Adipose tissue (tissue), 3 donors: ENCODE measurements around the gene HPCAL4. TPM values are rescaled to one million over a fixed set of nuclear protein-coding genes. Genes with fewer than 3 reads are reported as not detected.

ENCODE experiments used
- H3K27ac ChIP-seq: one replicate; pipeline ENCODE4 v1.5.1; 2013; ENCODE audit warnings: low read depth, low read length
- WGBS, 3 donors: extraction: QIAGEN DNeasy Blood & Tissue Kit; methylation state at CpG; one replicate each; pipeline ENCODE4 v1.1.7; 2013; 5-methylcytosine and 5-hydroxymethylcytosine counted together
- polyA plus RNA-seq, 3 donors: library from polyadenylated mRNA; stranded (reverse); fragments of 200-250 nt; gene quantifications; one replicate each; pipeline ENCODE4 v1.2.3, GENCODE V29; 2013
- donor health status: healthy with polysubstance abuse.
- donor health status: Bipolar disorder and iron deficiency.
- donor health status: healthy.

Gene HPCAL4
- polyA plus RNA-seq, 3 donors = 0.04 to 1.8 TPM; not detected in 1

DNA sequence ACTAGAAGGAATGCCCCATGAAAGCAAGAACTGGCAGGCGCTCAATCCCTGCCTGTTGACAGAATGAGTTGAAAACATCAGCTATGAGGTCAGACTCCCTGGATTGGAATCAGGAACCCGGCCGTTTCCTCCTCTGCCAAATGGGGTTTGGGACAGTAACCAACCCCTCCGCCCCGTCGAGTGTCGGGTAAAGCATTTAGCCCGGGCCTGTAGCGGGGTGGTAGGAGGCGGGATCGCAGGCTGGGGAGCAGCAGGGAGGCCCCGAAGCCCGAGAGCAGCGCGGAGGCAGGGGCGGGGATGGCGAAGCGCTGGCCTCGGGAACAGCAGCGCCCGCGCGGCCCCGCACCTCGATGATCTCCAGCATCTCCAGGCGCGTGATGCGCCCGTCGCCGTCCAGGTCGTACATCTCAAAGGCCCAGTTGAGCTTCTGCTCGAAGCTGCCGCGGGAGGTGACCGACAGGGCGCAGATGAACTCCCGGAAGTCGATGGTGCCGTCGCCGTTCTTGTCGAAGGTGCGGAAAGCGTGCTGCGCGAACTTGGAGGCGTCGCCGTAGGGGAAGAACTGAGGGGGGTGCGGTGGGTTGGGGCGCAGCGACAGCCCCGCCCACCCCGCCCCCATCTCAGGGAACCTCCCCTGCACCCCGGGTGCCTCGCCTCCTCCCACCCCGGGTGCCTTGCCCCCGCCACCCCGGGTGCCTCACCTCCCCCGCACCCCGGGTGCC lies 7.5 kb downstream of the HPCAL4 start:
- no peak overlapping the region for H3K27ac ChIP-seq
- WGBS, 3 donors = 19 to 24% (median 20%) methylated on average over 49 to 62 of the region's 62 CpGs

DNA sequence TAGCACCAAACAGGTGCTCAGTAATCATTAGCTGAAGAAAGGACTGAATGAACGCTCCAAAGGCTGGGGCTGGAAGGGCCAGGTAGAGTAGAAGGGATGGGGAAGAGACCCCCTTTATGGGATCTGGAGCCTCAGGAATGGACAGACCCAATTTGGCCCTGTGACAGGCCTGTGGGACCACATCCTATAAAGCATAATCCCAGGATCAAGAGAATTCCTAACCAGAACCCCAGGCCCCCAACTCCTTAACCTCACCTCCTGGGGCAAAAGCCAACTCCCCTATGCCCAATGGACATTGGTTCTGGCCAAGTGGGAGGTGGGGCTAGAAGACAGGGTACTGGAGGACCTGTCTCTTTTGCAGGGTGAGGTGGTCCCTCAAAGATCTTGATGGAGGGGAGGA lies 9.2 kb downstream of the HPCAL4 start:
- H3K27ac ChIP-seq = no peak overlapping the region
- 70 to 95% (median 85%) methylated on average over 1 of the region's 1 CpG for WGBS, 3 donors

DNA sequence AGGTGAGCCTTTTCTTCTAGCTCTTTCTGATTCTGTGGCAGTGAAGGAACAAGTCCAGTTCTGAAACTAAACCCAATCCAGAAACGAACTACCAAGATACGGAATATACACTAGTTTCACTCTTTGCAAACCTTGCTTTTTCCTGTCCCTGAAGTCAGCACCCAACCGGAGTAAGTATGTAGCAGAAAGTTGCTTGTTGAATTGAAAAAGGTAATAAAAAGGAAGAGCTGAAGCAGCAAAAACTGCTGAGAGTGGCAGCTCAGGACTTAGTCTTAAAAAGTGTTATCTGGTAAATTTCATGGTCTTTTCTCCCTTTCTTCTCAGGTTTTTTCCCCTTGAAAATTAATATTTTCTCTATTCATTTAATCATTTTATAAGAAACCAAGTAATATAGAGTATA lies 9.9 kb downstream of the HPCAL4 start:
- 75 to 85% (median 76%) methylated on average over 3 of the region's 3 CpGs for WGBS, 3 donors
- H3K27ac ChIP-seq = no peak overlapping the region

DNA sequence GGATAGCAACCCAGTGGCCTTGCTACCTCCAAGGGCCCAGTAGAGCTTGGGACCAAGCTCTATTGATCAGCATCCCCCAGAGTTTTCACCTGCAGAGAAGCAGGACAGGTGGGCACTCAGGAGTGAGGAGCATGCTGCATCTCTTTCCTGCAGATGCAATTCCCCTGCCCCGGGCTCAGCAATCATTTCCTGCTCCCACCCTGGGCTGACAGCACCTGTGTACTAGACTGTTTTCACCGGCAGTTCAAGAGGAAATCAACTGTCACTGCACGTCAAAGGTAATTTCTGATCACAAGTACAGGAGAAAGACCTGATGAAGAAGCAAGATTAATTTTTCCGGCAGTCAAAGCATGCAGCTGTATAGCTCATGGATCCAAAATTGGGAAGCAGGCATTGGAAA lies 10.5 kb downstream of the HPCAL4 start:
- WGBS, 3 donors = 53 to 70% (median 68%) methylated on average over 4 of the region's 4 CpGs
- H3K27ac ChIP-seq = no peak overlapping the region

DNA sequence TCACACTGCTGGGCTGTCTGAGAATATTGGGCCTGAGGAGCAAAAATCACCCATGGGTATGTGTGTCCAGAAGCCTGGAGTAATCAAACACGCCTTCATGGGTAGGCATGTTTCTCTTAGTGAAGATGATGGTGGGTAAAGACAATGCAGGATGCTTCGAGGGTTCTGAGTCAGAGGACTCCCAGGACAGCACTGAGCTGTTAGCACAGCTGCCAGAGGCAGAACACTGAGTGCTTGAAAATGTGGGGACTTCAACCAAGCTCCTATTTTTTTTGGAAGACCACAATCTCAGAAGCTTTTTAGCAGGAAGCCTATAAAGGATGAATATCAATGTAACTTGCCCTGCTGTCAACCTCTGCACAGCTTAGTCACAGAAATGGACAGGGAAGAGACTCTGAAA lies 11.4 kb downstream of the HPCAL4 start:
- H3K27ac ChIP-seq = no peak overlapping the region
- 58 to 78% (median 77%) methylated on average over 2 of the region's 2 CpGs for WGBS, 3 donors

DNA sequence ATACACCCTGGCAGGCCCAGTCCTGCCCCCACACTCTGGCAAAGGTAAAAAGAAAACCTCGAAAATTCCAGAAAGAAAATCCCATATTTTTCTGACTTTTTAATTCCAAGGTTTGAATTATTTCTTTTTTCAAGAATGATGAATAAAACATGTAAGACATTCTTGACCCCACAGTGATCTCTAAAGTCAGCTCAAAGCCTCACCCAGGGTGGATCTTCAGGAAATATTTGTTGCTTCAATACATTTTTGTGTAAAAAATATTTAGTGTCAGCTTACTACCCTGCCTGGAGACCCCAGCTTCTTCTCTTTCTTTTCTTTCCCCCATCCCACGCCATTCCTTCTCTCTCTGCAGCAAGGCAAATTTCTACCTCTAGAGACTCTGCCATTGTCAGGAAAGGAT lies 12.3 kb downstream of the HPCAL4 start:
- H3K27ac ChIP-seq = no peak overlapping the region
- WGBS, 3 donors = 70 to 80% (median 73%) methylated on average over 2 of the region's 2 CpGs

DNA sequence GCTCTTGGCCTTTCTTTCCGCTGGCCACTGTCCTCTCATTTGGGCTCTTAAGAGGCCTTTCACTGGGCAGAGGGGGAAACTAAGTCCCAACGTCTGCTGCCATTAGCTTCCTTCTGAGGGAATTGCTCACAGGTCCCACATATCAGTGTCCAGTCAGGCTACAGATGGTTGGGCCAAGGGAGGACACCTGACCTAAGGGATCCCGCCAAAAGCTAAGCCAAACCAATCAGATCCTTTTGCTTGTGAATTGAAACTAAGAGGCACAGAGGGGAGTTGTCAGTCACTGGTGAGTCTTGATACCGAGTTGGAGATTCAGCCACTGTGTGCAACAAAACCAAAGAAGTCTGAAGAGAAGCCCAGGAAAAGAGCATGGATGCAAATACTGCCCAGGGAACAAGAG lies 13.6 kb downstream of the HPCAL4 start:
- WGBS, 3 donors = 81 to 90% (median 86%) methylated on average over 4 of the region's 4 CpGs
- H3K27ac ChIP-seq = no peak overlapping the region

DNA sequence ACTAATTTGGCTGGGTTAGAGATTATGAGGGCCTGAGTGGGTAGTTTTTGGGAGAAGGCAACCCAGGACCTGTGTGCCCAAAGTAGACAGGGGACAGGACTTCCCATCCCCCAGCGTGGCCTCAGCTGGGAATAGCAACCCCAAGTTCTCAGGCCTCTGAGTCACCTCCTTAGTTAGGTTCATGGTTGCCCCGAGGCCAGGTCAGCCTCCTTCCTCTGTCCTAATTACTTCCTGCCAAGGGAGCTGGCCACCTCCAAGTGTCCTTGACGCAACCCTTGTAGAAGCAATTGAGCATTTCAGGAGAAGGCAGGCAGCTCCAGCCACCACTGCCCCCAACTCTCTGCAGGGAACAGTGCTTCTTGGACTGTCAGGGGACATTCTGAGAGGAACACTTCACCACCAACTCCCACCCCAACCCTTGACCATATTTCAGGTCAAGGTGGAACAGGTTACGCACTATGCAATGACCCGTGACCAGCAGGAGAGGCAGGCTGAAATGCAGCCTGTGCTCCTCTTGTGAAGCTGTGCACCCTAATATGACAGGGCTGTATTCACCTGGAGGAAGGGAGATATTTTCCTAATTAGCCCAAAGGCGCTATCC lies 14.2 kb downstream of the HPCAL4 start:
- WGBS, 3 donors = 76 to 91% (median 80%) methylated on average over 6 of the region's 6 CpGs
- no peak overlapping the region for H3K27ac ChIP-seq

DNA sequence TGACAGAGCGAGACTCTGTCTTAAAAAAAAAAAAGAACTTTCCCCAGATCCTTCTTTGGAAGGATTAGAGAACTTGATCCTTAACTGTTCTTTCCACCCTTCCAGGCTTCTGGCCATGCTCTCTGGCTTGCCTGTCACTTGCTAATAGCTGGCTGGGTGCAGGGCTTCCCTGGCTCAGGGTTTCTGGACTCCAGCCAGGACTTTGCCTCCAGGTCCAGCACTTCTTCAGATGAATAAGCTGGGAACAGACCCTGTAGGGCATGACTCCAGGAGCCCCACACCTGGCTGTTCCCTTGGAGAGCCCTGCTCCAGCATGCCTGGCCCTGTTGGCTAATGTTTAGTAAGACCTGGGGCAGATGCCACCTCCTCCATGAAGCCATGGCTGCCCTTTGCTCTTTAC lies 16.0 kb downstream of the HPCAL4 start:
- H3K27ac ChIP-seq = no peak overlapping the region
- WGBS, 3 donors = 83 to 100% (median 100%) methylated on average over 1 of the region's 1 CpG

DNA sequence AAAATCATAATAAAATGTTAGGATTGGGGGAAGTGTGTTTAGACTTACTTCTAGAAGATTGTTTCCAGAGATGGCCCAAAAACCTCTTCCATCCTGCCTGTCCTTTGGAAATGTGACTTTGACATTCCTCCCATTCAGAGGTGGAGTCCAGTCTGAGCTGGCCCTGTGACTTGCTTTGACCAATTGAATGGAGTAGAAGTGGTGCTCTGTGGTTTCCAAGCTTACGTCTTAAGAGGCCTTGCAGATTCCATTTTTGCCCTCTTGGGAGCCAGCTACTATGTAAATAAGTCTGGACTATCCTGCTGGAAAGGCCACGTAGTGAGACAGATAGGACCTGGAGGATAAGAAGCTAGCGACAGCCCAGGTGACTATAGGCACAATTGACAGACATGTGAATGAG lies 18.0 kb downstream of the HPCAL4 start:
- 80 to 88% (median 86%) methylated on average over 3 of the region's 3 CpGs for WGBS, 3 donors
- no peak overlapping the region for H3K27ac ChIP-seq

DNA sequence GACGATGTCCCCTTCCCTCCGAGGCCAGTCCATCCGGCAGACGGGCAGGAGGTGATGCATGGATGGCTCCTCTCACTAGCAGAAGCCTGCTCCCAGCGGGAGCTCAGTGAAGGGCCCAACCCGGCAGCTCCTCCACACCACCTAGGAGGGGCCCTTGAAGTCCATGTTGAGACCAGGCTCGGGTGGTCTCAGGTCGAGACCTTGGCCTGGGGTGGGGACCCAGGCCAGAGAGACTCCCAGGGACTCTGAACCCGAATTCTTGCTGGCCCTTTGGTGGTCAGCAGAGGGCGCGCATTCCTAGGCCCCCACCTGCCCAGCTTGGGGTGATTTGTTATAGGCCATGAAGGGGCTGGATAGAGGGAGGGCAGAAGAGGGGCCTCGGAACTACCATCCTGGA lies 18.7 kb downstream of the HPCAL4 start:
- 17 to 33% (median 31%) methylated on average over 12 of the region's 12 CpGs for WGBS, 3 donors
- no peak overlapping the region for H3K27ac ChIP-seq

DNA sequence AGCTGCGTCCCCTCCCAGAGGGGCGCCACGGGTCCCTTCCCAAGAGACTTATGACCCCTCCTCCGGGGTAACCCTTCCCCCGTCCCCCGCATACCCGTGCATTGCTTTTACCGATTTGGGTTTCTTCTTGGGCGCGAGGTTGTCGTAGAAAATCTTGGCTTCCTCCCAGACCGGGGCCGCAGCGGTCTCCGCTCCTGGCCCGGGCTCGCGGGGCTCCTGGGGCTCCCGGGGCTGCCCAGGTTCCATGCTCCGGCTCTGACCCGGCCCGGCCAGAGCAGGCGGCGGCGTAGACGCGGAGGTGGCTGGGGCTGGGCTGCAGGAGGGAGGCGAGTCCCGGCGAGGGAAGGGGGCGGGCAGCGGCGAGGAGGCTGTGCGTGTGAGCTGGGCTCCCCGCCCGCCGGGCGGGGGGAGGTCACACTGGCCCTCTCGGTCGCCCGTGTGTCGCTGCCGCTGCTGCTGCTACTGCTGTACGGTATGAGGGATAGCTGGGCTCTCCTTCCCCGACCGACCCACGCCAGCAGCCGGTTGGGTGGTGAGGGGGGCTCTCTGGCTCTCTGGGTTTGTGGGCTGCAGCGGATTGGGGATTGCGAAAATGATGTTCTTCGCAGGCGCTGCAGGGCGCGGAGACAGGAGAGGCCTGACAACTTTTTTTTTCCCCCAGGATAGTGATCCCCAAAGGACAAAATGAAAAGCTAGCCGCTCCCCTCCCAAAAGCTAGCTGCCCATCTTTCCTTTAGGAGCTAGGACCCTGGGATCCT lies 19.3 kb downstream of the HPCAL4 start, which contains the start of gene NT5C1A:
NT5C1A (minus strand) TSS at position 315 of the 758 bp plus-strand sequence; CDS start at position 246, 69 bp downstream.
- WGBS, 3 donors = 1 to 2% (median 2%) methylated on average over 51 to 55 of the region's 55 CpGs
- no peak within 1 kb of the TSS for H3K27ac ChIP-seq

DNA sequence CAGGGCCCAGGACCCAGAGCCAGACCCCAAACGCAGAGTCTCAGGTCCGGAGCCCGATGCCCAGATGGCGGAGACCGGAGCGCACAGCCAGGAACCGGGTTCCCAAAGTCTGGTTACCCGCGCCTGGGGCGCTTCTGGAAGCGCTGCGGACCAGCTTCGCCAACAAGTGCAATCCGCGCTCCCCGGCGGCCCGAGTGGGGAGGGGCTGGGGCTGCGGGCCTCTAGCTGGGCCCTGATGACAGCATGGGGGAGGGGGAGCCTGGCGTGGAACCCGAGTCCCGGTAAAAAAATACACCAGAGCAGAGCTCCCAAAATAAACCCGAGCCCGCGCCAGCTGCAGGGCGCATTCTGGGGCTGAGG lies 19.8 kb downstream of the HPCAL4 start:
- WGBS, 3 donors = 3 to 5% (median 4%) methylated on average over 25 to 26 of the region's 26 CpGs
- H3K27ac ChIP-seq = no peak overlapping the region

DNA sequence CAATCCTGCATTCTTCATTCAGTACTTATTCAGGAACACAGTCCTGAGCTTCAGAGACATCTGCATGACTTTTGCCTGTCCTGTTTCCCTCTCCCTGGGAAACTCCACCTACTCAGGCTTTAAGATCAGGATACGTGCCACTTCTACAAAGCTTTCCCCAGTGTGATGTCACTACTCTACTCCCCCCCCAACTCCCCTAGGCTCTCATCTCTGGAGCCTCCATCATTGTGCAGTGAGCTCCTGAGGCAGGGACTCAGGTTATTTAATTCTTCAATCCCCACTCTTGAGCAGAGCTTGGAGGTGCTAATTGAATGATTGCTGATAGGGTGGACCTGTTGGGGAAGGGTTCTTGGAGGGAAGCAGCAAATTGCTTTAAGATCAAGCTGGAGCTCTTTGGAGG lies 20.5 kb downstream of the HPCAL4 start:
- 58 to 63% (median 59%) methylated on average over 1 of the region's 1 CpG for WGBS, 3 donors
- no peak overlapping the region for H3K27ac ChIP-seq

DNA sequence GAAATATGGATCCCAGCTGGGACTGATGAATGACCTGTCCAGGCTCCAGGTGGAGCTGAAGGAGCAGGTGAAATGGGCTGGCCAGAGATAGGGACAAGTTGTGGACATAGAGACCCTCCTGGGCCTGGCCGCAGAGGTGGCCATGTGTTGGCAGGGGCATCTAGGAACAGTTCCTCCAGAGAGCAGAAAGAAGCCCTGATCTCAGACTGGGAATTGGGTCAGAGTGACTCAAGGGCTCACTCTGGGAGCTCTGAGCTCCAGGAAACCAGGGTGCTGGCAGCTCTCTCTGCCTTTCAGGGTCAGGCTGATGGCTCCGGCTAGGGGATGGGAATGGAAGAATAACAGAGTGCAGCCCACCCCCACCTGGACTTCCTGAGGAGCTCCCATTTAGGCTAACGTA lies 22.3 kb downstream of the HPCAL4 start:
- WGBS, 3 donors = 85 to 96% (median 88%) methylated on average over 3 of the region's 3 CpGs
- no peak overlapping the region for H3K27ac ChIP-seq

DNA sequence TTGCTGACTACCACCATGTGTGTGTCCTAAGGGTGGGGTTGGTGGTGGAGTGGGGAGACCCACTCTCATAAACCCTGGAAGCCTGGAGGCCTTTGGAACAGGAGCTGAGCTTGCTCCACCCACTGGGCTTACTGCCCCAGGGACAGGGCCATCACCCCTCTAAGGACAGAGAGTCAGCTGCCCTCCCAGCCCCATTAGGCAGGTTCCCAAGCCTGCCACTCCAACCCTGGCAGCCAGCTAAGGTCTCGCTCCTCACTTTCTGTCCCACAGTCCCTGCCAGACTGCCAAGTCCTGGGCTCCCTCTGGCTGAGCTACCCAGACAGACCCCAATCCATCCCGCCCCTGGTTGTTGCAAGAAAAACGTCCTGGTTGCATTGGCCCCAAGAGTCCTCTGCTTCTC lies 23.1 kb downstream of the HPCAL4 start:
- 67 to 72% (median 70%) methylated on average over 3 of the region's 3 CpGs for WGBS, 3 donors
- no peak overlapping the region for H3K27ac ChIP-seq

DNA sequence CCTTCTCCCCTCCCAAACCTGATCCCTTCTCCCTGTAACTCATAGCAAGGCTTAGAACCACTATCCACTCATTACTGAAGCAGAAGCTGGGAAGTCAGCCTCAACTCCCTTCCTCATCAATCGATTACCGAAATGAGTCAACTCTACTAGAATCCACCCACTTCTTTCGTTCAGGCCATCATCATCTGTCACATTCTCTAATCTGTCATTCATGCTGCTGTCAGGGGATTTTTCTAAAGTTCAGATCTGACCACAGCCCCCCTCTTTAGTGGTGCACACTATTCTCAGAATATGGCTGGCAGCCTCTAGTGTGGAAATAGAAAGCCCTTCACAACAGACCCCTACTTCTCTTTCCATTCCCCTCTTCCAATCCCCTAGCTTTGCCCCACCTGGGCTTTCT lies 24.5 kb downstream of the HPCAL4 start:
- WGBS, 3 donors = 84 to 90% (median 88%) methylated on average over 3 of the region's 3 CpGs
- no peak overlapping the region for H3K27ac ChIP-seq

DNA sequence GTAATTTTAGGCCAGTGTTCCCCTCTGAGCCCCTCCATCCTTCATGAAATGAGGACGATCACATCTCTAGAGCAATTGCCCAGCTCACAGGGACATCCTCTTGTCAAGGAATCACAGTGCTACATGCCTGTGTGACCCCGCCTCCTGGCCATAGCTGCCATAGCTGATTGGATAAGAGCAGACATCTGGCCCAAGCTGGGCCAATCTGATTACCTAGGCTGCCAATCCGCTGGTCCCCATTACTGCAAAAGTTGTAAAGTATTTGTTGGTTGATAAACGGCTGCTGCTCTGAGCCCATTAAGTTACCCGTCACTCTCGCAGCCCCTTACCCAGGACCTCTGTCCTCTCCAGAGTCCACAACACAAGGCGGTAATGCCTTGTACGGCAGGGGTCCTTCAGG lies 27.7 kb downstream of the HPCAL4 start:
- H3K27ac ChIP-seq = no peak overlapping the region
- 85 to 94% (median 87%) methylated on average over 8 of the region's 8 CpGs for WGBS, 3 donors

DNA sequence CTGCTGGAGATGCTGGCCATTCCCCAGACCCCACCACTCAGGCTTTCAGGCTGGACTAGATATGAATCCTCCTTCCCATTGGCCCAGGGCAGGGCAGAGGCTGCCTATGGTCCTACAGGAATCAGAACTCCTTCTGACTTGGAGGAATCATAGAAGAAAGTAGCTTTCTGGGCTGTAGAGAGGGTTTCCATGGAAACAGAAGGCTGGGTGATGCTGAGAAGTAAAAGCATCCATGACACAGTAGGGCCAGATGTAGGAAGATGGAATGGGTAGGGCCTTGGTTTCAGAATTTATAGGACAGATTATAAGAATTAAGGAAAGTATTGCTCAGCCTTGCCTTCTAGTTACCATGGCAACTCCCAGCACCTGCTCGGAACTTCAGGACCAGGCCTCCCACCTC lies 28.4 kb downstream of the HPCAL4 start:
- 77 to 90% (median 88%) methylated on average over 1 of the region's 1 CpG for WGBS, 3 donors
- no peak overlapping the region for H3K27ac ChIP-seq

DNA sequence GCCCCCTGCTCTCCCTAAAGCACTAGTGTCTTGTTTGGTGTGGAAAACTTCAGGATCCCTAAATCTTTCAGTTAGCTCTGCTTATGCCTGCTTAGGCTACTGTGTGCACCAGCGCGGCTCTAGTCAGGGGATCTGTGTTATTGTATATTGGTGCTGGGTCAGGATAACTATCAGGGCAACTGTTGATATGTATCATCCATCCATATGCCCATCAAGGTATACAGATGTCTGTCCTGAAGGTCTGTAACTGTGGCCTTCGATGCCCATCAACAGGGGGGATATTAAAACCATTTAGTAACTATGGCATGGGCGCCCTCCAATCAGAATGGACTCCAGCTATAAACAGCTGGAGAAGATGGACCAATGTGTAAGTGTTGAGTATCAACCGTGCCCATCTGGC lies 31.7 kb downstream of the HPCAL4 start:
- WGBS, 3 donors = 83 to 90% (median 87%) methylated on average over 5 of the region's 5 CpGs
- H3K27ac ChIP-seq = no peak overlapping the region
